Germinal center (tissue), 1 donor: ENCODE data around the gene UNCX.

ENCODE experiments used
- DNase-seq: peaks from one replicate; pipeline ENCODE4 v3.0.0; 2012; ENCODE audit warnings: mixed read lengths, low spot score

UNCX gene

GRCh38 chr7:1243964-1244416 lies 11.3 kb downstream of the UNCX start:
- no peak for DNase-seq

DNA sequence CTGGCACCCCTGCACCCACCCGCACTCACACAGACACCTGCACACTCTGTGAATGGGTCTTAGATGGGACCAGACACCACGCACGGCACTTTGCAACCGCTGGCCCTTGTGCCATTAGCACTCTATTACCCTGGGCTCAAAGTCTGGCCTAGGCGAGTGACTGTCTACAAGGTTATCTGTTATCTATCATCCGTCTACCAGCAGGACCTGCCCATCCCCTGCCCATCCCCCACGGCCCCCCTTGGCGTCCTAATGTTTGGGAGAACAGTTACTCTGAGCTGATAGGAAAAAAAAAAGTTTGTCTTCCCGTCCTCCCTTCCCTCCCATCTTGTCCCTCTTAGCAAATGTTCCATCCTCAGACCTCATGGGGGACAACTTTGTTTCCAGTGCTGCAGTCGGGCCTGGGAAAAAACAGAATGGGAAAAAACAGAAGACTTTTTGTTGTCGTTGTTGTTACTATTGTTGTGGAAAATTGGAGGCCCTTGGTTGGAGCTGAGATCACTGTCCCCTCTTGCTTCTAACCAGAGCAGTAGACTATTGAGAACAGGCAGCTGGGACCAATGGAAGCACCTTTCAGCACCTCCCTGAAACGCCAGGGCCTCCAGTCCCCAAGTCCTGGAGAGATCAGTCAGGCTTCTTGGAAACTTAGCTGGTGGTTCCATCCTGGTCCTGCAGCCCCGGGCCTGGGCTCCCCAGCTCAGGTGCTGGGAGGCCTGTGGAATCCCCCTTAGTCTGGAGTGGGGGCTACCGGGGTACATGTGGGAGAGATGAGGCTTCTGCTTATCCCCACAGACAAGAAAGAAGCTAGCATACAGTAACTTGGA lies 12.2 kb downstream of the UNCX start:
- no peak for DNase-seq

GRCh38 chr7:1245524-1246050 lies 12.9 kb downstream of the UNCX start:
- DNase-seq, result no peak

- DNase-seq, result no peak
Observed at GRCh38 chr7:1246160-1246870, 13.6 kb downstream of the UNCX start.

DNA sequence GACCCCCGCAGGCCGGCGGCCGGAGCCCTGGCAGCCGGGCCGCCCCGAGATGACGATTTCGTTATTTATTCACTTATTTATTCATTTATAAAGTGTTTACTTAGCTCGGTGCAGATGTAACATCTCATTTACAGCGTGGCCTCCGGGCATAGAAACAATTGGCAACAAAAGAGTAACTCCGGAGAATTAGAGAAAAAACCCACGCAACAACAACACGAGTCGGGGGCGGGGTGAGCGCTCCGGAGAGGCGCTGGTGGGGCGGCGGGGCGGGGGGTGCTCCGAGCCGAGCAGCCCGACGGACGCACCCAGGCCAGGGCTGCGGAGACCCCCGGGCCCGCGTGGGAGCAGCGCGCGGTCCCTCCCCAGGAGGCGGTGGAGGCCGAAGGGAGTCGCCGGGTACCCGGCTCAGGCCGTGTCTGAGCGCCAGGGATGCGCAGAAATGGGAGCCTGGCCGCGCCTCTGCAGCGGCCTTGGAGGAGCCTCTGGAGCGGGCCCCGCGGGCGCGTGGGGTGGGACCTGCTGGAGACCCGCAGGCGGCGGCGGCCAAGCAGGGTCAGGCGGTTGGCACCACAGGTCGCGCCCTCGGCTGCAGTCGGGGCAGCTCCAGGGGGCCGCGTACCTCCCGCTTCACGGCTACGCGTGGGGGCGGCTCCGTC lies 14.3 kb downstream of the UNCX start:
- no peak for DNase-seq

DNA sequence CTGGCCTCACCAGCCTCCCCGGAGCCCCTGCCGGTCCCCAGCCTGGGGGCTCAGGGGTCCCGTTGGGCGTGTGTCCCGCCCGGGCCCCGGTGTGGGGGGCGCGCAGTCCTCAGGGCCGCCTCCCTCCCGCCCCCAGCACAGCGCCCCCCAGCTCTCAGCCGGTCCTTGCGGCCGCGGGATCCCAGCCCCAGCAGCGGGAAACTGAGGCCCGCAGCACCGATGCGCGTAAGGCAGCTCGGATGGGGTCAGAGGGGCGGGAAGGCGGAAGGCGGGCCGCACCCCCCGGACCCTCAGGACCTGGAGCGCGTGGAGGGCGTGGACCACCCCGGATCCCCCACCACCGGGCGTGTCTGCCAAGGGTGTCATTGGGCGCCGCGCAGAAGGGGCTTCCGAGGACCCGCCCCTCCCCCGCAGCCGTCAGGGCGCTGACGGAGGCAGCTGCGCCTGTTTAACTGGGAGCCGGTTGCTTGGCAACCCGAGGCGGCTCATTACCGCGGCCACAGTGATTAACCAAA lies 14.9 kb downstream of the UNCX start:
- no peak for DNase-seq

GRCh38 chr7:1248143-1248915 lies 15.7 kb downstream of the UNCX start:
- DNase-seq, result no peak

DNA sequence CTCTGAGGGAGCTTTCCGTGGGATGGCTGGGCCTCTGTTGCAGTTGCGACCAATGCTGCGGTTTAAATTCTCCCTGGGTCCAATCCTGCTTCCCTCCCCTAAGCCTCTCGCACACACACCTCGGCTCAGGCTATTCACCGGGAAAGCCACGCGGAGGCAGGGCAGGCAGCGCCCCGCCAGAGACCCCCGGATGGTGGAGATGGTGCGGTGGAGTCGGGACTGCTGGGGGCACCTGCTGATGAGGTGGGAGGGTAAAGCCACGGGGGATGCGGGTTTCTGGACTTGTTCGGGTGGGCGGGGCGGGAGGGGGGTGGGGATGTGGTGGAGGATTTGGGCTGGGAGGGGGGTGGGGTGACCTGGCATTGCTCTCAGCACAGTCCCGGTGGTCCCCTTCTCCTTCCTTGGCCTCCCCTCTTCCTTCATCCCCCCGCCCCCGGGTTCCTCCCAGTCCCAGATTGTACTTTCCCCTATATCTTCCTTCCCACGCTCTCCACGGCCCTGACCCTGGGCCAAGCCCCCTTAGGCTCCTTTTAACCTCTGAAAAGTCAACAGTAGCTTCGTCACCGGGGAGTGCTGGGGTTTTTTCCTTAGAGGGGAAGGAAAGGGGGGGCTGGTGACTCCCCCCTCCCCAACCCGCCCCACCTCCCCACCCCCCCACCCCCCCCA lies 16.4 kb downstream of the UNCX start:
- no peak for DNase-seq

DNA sequence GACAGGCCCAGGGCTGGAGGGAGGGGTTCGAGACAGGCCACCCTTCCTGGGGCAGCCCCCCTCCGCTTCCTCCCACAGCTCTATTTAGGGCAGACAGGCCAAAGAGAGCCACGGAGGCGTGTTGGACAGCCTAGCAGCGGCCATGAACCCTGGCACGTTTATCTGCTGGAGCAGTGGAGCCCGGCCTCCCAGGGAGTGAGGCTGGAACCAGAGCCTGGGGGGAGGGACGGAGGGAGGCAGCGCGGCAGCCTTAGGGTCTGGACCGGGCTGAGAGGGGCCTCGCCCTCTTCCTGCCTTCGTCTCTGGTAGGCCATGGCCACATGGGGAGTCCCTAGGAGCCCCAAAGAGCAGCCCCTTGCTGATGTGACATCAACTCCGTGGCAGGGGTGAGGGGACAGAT lies 17.1 kb downstream of the UNCX start:
- DNase-seq, result no peak

DNA sequence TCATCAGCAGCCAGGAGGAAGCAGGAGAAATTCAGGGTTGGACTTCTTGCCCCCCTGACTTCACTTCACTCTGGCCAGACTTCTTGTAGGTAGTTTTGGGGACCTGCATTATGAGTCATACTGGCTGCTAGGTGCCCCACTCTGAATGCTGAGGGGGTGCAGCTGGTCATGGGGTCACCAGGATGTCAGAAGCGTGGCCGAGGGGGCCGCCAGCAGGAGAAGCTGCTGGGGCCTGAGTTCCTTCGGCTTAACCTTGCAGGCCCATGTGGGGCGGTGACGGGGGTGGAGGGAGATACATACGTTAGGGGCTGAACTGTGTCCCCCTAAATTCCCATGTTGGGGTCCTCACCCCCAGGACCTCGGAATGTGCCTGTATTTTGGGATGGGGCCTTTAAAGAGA lies 18.2 kb downstream of the UNCX start:
- DNase-seq, result no peak

DNA sequence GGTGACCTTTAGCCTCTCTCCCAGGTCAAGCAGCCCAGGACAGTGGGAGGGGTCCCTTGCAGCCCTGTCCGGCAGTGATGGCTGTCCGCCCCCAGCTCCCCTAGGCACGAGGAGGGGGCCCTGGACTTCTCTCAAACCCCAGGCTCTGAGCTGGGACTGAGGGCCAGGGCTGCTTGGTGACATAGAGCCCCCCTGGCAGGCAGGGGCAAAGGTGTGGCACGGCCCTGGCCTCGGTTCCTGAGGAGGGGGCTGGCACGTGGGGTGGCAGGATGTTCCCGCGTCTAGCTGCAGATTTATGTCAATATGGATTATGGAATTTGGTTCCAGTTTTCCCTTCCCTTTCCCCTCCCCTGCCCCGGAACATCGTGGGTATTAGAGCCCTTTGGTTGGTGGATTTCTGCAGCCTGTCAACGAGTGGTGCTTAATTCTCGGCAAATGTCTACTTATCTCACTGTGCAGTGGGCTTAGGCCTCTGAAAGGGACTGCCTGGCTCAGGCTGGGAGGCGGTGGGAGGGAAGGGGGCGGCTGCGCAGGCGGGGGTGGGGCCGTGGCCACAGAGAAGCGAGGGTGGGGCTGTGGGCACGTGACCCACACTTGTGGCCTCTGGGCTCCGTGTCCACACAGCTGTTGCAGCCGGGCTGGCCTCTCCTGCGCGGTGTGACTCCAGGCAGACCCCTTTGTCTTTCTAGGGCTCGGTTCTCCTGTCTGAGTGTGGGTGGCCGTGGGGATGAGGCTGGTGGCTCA lies 19.3 kb downstream of the UNCX start:
- no peak for DNase-seq

DNA sequence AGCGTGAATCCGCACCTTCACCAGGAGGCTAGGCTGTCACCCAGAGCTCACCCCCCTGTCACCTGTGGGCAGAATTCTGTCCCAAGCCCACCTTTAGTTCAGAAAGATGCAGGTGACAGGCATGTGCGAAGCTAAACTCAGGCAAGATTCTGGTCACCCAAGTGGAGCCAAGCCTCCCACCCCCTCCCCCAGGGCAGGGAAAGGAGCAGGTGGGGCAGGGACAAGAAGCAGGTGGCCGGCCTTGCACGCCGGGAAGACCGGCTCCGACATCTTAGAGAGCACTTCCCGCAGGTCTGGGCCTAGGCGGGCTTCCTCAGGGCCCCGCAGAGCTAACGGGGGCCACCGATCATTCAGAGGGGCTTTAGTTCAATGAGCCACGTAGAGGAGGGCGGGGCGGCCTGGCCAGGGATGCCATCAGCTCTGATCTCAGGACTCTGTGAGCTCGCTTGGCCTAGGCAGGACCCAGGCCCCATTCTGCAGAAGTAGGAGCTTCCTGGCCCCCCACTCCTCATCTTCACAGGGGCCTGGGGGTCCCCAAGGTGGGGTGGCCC lies 19.9 kb downstream of the UNCX start:
- DNase-seq, result no peak

DNA sequence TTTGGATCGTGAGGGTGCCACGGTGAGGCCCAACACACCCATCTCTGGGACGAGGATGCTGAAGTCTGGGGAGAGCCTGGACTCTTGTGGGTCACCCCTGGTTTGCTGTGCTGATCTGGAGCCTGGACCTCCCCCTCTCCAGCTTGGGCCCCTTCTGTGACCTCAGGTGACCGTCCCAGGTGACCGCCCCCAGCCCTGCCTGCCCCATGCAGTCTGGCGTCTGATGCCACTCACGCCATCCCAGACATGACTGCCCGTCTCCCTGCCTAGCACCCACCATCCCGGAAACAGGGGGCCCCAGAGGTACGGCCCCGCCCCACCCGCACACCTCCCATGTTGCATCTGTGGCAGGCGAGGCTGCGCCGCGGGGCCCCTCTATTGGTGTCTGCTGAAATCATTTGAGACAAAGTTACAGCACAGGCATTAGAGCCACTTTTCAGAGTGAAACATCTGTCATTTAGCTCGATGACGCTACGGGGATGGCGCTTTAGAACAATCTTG lies 21.1 kb downstream of the UNCX start:
- no peak for DNase-seq

DNA sequence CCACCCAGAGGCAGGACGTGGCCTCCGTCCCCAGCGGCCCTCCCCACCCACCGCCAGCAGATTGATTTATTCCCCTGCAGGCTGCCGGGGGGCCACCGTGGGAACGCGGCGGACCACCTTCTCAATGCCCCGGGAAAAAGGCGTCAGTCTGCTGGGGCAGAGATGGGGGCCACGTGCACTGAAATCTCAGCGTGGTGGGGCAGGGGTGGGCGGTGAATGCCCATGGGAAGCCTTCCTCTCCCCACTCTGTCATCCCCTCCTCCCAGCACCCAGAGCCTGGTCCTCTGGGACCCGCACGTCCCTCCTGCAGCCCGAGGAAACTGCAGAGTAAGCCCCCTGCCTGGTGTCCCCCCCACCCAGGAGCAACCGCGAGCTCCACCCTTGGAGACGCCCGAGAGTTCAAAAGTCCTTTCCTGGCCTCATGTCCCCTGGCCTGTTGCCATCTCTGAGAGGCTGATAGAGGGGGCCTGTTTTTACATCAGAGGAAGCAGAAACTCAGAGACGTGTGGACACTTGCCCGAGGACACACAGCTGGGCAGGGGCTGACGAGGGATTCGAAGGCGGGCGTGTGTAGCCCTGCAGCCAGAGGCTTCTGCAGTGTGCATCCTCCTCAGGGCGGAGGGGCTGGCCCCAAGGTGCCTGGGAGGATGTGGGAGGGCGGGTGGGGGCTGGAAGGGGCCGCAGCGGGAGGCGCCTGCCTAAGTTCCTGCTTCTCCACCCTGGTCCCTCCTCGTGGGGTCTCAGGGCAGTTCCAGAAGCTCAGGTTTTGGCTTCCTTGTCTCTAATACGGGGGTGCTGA lies 21.8 kb downstream of the UNCX start:
- no peak for DNase-seq

DNA sequence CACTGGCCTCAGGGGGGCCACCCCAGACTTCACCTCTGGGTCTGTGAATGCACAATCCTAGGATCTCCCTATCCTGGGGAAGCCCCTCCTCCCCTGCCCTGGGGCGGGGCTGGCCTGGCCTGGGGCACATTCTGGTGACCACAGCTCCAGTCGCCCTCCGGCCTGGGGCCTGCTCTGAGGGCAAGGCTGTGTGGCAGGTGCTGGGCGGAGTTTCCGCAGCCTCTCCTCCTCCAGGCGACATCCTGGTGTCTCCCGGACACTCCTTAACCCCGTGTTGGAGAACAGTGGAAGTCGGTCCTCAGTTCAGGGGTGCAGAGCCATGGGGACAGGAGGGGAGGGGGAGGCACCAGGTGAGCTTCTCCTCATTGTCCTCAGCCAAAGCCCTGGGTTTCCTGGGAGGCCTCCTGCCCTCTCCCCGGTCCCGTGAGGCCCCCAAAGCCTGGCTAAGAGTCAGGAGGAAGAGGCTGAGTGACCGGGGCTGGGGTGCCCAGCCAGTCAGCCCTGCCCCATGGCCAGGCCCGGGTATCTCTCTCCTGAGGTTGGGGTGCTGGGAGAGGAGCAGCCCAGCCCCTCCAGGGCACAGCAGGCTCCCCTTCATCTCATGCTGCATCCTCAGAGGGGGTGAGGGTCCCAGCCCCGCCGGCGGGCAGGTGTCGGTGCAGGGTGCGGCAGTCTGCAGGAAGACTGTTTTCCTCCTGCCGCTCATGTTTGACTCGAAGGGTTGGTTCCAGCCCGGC lies 22.6 kb downstream of the UNCX start:
- DNase-seq, result no peak

GRCh38 chr7:1255817-1256340 lies 23.2 kb downstream of the UNCX start:
- DNase-seq, result no peak

GRCh38 chr7:1256621-1257020 lies 23.9 kb downstream of the UNCX start:
- no peak for DNase-seq

DNA sequence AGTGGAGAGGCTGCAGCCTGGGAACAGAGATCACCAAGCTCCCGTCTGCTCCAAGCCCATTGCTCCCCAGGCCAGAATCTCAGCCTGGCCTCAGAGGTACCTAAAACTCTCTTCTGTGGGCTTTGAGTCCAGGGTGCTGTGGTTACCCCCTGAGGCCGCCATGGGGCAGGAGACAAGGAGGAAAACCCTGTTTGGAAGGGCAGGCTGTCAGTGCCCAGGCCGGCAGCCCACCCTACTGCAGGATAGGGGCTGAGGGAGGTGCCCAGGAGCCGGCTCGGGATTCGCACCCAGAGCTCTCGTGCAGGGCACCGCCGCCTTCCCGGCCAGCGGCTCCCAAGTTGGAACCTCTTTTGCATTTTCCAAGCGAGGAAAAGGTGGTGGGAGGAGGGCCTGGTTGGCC lies 24.5 kb downstream of the UNCX start:
- DNase-seq, result no peak
